Left lung (tissue), 10 donors: Measurements from ENCODE around the gene SLCO1B1. TPM values are rescaled to one million over a fixed set of nuclear protein-coding genes. Genes with fewer than 3 reads are reported as not detected.
"Not testable (repeated sequence)": the region's sequence is repeated elsewhere in the genome, so short reads cannot be mapped to it uniquely, and the experiment has no call there.

Source experiments
- ATAC-seq: fragments of 200-7000 bp; cut with Tn5 transposase; one replicate; pipeline ENCODE4 v1.9.1; 2020; ENCODE audit warnings: moderate library complexity
- DNase-seq, 4 donors: peaks; one replicate each; pipeline ENCODE4 v3.0.0-alpha.2; 2013 to 2020
- H3K27ac ChIP-seq, 2 donors: fragments of 200-600 bp; sonication (generic) in 1 of 2; one replicate each; pipeline versions ENCODE4 v1.5.0 to v1.8.0; 2020 to 2021
- H3K27me3 ChIP-seq, 2 donors: fragments of 200-600 bp; sonication (generic) in 1 of 2; one replicate each; pipeline versions ENCODE4 v1.5.0 to v1.8.0; 2020 to 2021
- H3K36me3 ChIP-seq, 2 donors: fragments of 200-600 bp; sonication (generic) in 1 of 2; one replicate each; pipeline versions ENCODE4 v1.5.0 to v1.8.0; 2020 to 2021
- H3K4me1 ChIP-seq, 2 donors: fragments of 200-600 bp; one replicate each; pipeline ENCODE4 v1.8.0; 2021
- H3K4me3 ChIP-seq, 2 donors: fragments of 200-600 bp; sonication (generic) in 1 of 2; one replicate each; pipeline versions ENCODE4 v1.5.0 to v1.8.0; 2020 to 2021; ENCODE audit warnings: mild to moderate bottlenecking in 1 of 2
- H3K9me3 ChIP-seq, 2 donors: fragments of 200-600 bp; sonication (generic) in 1 of 2; one replicate each; pipeline versions ENCODE4 v1.5.0 to v1.8.0; 2020 to 2021
- intact Hi-C, 2 donors: fragments of 100-400 bp; cut with DNase I; formaldehyde crosslinking; loops; one replicate each; pipeline versions ENCODE4 v1.11.2 to v1.14.2; 2022
- polyA plus RNA-seq, 6 donors: library from polyadenylated mRNA; unstranded; fragments of 120-200 nt; gene quantifications; one replicate each; pipeline ENCODE4 v1.2.1, GENCODE V29; 2013; ENCODE audit not compliant: insufficient read length in 6 of 6
- total RNA-seq, 2 donors: library from RNA; stranded (reverse); fragmentation: NEBNext Ultra II Directional; extraction: Animal tissue kit (Norgen Biotek cat#: 25700); gene quantifications; one replicate each; pipeline ENCODE4 v1.2.1, GENCODE V29; 2021
- TF ChIP-seq, protein P1 (sequence below), 2 donors: fragments of 200-600 bp; sonication (generic) in 1 of 2; IDR thresholded peaks; one replicate each; pipeline versions ENCODE4 v1.5.0 to v1.8.0; 2021; ENCODE audit warnings: antibody characterized with exemption in 2 of 2
- donor health status: DM: no; HTN: yes; CAD: no.
- donor health status: DM: no; HTN: no; CAD: no.

SLCO1B1 gene
- total and polyA plus RNA-seq, 8 donors = not detected

DNA sequence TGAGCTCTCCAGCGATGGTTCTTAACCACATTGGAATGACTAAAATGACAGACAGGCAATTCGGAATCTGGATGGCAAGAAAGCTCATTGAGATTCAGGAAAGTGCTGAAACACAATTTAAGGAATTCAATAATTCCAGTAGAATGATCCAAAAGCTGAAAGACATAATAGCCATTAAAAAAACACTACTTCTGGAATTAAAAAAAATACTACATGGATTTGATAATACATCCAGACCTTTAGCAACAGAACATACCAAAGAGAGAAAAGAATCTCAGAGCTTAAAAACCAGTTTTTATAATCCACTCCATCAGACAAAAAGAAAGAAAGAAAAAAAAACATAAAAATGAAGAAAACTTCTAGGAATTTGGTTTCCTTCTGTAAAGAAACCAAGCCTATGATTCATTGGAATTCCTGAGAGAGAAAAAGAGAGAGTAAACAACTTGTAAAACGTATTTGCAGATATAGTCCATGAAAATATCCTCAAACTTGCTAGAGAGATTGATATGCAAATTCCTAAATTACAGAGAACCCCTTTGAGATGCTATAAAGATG, 52.8 kb downstream of the SLCO1B1 start:
- Histone ChIP-seq H3K4me3 (no peak overlapping the region), H3K9me3 (no peaks in the 10 kb centered on the region), H3K36me3 (no peaks in the 10 kb centered on the region), H3K27me3 (no peaks in the 10 kb centered on the region), H3K4me1 (no peaks in the 10 kb centered on the region), H3K27ac (no peak overlapping the region)
- DNase-seq = no peak
- intact Hi-C loops = no loop called here
- TF ChIP-seq, protein P1, sequence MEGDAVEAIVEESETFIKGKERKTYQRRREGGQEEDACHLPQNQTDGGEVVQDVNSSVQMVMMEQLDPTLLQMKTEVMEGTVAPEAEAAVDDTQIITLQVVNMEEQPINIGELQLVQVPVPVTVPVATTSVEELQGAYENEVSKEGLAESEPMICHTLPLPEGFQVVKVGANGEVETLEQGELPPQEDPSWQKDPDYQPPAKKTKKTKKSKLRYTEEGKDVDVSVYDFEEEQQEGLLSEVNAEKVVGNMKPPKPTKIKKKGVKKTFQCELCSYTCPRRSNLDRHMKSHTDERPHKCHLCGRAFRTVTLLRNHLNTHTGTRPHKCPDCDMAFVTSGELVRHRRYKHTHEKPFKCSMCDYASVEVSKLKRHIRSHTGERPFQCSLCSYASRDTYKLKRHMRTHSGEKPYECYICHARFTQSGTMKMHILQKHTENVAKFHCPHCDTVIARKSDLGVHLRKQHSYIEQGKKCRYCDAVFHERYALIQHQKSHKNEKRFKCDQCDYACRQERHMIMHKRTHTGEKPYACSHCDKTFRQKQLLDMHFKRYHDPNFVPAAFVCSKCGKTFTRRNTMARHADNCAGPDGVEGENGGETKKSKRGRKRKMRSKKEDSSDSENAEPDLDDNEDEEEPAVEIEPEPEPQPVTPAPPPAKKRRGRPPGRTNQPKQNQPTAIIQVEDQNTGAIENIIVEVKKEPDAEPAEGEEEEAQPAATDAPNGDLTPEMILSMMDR (IDR thresholded peaks at IDR 0.05) = no peak
- ATAC-seq = no peak

DNA sequence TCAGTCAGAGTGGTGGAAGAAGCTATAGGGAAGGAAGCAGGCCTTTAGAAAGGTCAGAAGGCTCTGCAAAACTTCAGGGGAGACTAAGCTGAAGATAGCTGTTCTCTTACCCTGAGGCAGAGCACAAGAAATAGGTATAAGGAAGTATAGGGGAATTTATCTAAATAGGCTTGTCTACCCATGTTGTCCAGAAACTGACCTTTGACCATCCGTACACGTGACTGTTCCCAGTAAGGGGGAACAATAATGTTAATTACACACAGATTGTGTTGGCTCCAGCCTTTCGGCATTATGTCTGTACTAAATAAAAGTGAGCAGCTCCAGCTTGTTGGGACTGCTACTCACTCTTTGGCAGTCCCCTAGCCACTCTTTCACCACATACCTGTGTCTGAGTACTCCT, 59.0 kb downstream of the SLCO1B1 start:
- Histone ChIP-seq H3K36me3 (no peaks in the 10 kb centered on the region), H3K4me3 (no peak overlapping the region), H3K9me3 (peaks cover 0 to 3% of the 10 kb centered on the region in 2 donors), H3K27me3 (no peaks in the 10 kb centered on the region), H3K4me1 (no peaks in the 10 kb centered on the region), H3K27ac (no peak overlapping the region)
- no peak for ATAC-seq
- intact Hi-C loops = no loop called here
- no peak for DNase-seq
- TF ChIP-seq, protein P1 (IDR thresholded peaks at IDR 0.05) = no peak

DNA sequence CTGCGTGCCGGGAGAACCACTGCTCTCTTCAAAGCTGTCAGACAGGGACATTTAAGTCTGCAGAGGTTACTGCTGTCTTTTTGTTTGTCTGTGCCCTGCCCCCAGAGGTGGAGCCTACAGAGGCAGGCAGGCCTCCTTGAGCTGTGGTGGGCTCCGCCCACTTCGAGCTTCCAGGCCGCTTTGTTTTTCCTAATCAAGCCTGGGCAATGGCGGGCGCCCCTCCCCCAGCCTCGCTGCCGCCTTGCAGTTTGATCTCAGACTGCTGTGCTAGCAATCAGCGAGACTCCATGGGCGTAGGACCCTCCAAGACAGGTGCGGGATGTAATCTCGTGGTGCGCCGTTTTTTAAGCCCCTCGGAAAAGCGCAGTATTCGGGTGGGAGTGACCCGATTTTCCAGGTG, 83.4 kb downstream of the SLCO1B1 start:
- H3K4me1 ChIP-seq, ATAC-seq, H3K4me3 ChIP-seq, intact Hi-C loops, H3K36me3 ChIP-seq, H3K27me3 ChIP-seq, H3K27ac ChIP-seq, H3K9me3 ChIP-seq: not testable (repeated sequence)
- DNase-seq = peak in 1 of 4 donors; percentile 20

DNA sequence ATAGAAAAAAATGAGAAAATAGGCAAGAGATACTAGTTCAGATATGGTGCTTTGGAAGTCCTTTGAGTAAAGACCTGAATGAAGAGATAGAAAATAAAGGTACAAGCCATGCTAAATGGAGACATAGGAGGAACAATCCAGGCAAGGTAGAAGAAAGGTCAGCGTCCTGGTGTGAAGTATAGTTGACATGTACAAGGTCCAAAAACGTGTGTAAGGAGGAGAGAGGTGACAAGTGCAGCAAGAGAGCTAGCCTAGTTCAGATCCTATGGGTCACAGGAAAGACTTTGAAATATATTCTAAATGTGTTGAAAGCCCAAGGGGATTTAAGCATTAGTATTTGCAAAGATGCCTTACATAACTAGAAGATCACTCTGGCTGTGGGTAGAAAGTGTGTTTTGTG, 88.2 kb downstream of the SLCO1B1 start:
- Histone ChIP-seq H3K4me1 (no peaks in the 10 kb centered on the region), H3K27ac (no peak overlapping the region), H3K9me3 (no peaks in the 10 kb centered on the region), H3K4me3 (no peak overlapping the region), H3K27me3 (no peaks in the 10 kb centered on the region), H3K36me3 (no peaks in the 10 kb centered on the region)
- TF ChIP-seq, protein P1 (IDR thresholded peaks at IDR 0.05) = no peak
- intact Hi-C loops = no loop called here
- DNase-seq (no peak), ATAC-seq (no peak)

DNA sequence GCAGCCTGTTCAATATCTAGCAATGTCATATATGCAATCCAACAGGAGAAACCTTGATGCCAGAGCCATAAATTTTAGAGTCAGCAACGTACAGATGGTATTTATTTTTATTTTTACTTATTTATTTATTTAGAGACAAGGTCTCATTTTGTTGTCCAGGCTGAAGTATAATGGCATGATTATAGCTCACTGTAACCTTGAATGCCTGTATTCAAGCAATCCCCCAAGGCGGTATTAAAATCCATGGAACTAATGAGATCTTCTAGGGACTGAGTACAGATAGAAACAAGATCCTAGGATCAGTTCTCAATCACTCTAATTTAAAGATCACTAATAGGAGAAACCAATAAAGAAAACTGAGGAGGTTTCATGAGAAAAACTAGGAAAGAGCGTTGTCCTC, 89.3 kb downstream of the SLCO1B1 start:
- no peaks in the 10 kb centered on the region for H3K27me3 ChIP-seq
- TF ChIP-seq, protein P1 (IDR thresholded peaks at IDR 0.05) = no peak
- intact Hi-C loops = no loop called here
- no peak overlapping the region for H3K4me3 ChIP-seq
- no peak for DNase-seq
- no peaks in the 10 kb centered on the region for H3K9me3 ChIP-seq
- ATAC-seq = no peak
- H3K4me1 ChIP-seq = no peaks in the 10 kb centered on the region
- H3K36me3 ChIP-seq = no peaks in the 10 kb centered on the region
- H3K27ac ChIP-seq = no peak overlapping the region

DNA sequence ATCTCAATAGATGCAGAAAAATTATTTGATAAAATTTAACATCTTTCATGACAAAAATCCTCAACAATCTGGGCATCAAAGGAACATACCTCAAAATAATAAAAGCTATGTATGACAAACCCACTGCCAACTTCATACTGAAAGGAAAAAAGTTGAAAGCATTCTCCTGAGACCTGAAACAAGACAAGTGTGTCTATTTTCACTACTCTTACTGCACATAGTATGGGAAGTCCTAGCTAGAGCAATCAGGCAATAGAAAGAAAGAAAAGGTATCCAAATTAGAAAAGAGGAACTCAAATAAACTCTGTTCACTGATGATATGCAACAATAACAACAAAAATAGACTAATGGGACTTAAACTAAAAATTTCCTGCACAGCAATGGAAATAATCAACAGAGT, 90.1 kb downstream of the SLCO1B1 start:
- no peaks in the 10 kb centered on the region for H3K36me3 ChIP-seq

More for the DNA sequence above, 90.1 kb downstream of the SLCO1B1 start:
- Histone ChIP-seq H3K9me3 (no peaks in the 10 kb centered on the region), H3K27me3 (no peaks in the 10 kb centered on the region), H3K4me3 (no peak overlapping the region), H3K27ac (no peak overlapping the region), H3K4me1 (no peaks in the 10 kb centered on the region)
- intact Hi-C loops = no loop called here
- TF ChIP-seq, protein P1 (IDR thresholded peaks at IDR 0.05) = no peak
- DNase-seq (no peak), ATAC-seq (no peak)
